ENCODE results near the gene LRRC17.
"Not testable (repeated sequence)": the region's sequence is repeated elsewhere in the genome, so short reads cannot be mapped to it uniquely, and the experiment has no call there.

Gene LRRC17

GRCh38 chr7:102943423-102944169 is 30.8 kb downstream of the LRRC17 start:
- H3K4me1 ChIP-seq (ENCODE audit: control insufficient read depth, insufficient read depth, low read length), result peaks cover 57% of the 10 kb centered on the region
- no peaks in the 10 kb centered on the region for H3K36me3 ChIP-seq (ENCODE audit: control insufficient read depth, insufficient read depth, low read length)
- peak overlapping the region; percentile 53 for H3K4me3 ChIP-seq (ENCODE audit: low read depth, low read length)
- H3K9me3 ChIP-seq (ENCODE audit: control insufficient read depth, insufficient read depth, low read length), result no peaks in the 10 kb centered on the region
- H3K27me3 ChIP-seq (ENCODE audit: control insufficient read depth, insufficient read depth, low read length), result no peaks in the 10 kb centered on the region
- peak overlapping the region; percentile 96 for H3K27ac ChIP-seq (ENCODE audit: low read depth, low read length)
- peak overlapping the region; percentile 25; the same call in 1 of the 2 replicates for H3K9ac ChIP-seq (ENCODE audit: low read depth, low read length)

- H3K4me3 ChIP-seq (ENCODE audit: low read depth, low read length), result peak overlapping the region; percentile 53; the same call in 1 of the 2 replicates
- no peak overlapping the region for H3K9ac ChIP-seq (ENCODE audit: low read depth, low read length)
- H3K36me3 ChIP-seq (ENCODE audit: control insufficient read depth, insufficient read depth, low read length), result no peaks in the 10 kb centered on the region
- no peaks in the 10 kb centered on the region for H3K9me3 ChIP-seq (ENCODE audit: control insufficient read depth, insufficient read depth, low read length)
- peak overlapping the region; percentile 96 for H3K27ac ChIP-seq (ENCODE audit: low read depth, low read length)
- peaks cover 52% of the 10 kb centered on the region for H3K4me1 ChIP-seq (ENCODE audit: control insufficient read depth, insufficient read depth, low read length)
- H3K27me3 ChIP-seq (ENCODE audit: control insufficient read depth, insufficient read depth, low read length), result no peaks in the 10 kb centered on the region
Measured at GRCh38 chr7:102944241-102944640, 31.4 kb downstream of the LRRC17 start.

GRCh38 chr7:102951839-102952238 is 39.0 kb downstream of the LRRC17 start:
- Histone ChIP-seq H3K27ac (ENCODE audit: low read depth, low read length) (no peak overlapping the region), H3K9me3 (ENCODE audit: control insufficient read depth, insufficient read depth, low read length) (no peaks in the 10 kb centered on the region), H3K27me3 (ENCODE audit: control insufficient read depth, insufficient read depth, low read length) (no peaks in the 10 kb centered on the region), H3K4me3 (ENCODE audit: low read depth, low read length) (no peak overlapping the region), H3K4me1 (ENCODE audit: control insufficient read depth, insufficient read depth, low read length) (no peaks in the 10 kb centered on the region), H3K36me3 (ENCODE audit: control insufficient read depth, insufficient read depth, low read length) (no peaks in the 10 kb centered on the region), H3K9ac (ENCODE audit: low read depth, low read length) (no peak overlapping the region)

GRCh38 chr7:102953406-102953805 is 40.6 kb downstream of the LRRC17 start:
- H3K27me3 ChIP-seq (ENCODE audit: control insufficient read depth, insufficient read depth, low read length), result no peaks in the 10 kb centered on the region
- no peak overlapping the region for H3K27ac ChIP-seq (ENCODE audit: low read depth, low read length)
- H3K9ac ChIP-seq (ENCODE audit: low read depth, low read length), result no peak overlapping the region
- H3K9me3 ChIP-seq (ENCODE audit: control insufficient read depth, insufficient read depth, low read length), result no peaks in the 10 kb centered on the region
- H3K4me1 ChIP-seq (ENCODE audit: control insufficient read depth, insufficient read depth, low read length), result no peaks in the 10 kb centered on the region
- no peaks in the 10 kb centered on the region for H3K36me3 ChIP-seq (ENCODE audit: control insufficient read depth, insufficient read depth, low read length)
- no peak overlapping the region for H3K4me3 ChIP-seq (ENCODE audit: low read depth, low read length)

- H3K9me3 ChIP-seq (ENCODE audit: control insufficient read depth, insufficient read depth, low read length); H3K4me3 ChIP-seq (ENCODE audit: low read depth, low read length); H3K4me1 ChIP-seq (ENCODE audit: control insufficient read depth, insufficient read depth, low read length); H3K27me3 ChIP-seq (ENCODE audit: control insufficient read depth, insufficient read depth, low read length); H3K36me3 ChIP-seq (ENCODE audit: control insufficient read depth, insufficient read depth, low read length); H3K9ac ChIP-seq (ENCODE audit: low read depth, low read length); H3K27ac ChIP-seq (ENCODE audit: low read depth, low read length): not testable (repeated sequence)
Measured at GRCh38 chr7:102954359-102954758, 41.6 kb downstream of the LRRC17 start.

- H3K9me3 ChIP-seq (ENCODE audit: control insufficient read depth, insufficient read depth, low read length); H3K27me3 ChIP-seq (ENCODE audit: control insufficient read depth, insufficient read depth, low read length); H3K4me1 ChIP-seq (ENCODE audit: control insufficient read depth, insufficient read depth, low read length); H3K27ac ChIP-seq (ENCODE audit: low read depth, low read length); H3K4me3 ChIP-seq (ENCODE audit: low read depth, low read length); H3K9ac ChIP-seq (ENCODE audit: low read depth, low read length); H3K36me3 ChIP-seq (ENCODE audit: control insufficient read depth, insufficient read depth, low read length): not testable (repeated sequence)
Measured at GRCh38 chr7:102958004-102958403, 45.2 kb downstream of the LRRC17 start.

GRCh38 chr7:102961993-102962392 is 49.2 kb downstream of the LRRC17 start:
- H3K9me3 ChIP-seq (ENCODE audit: control insufficient read depth, insufficient read depth, low read length); H3K4me3 ChIP-seq (ENCODE audit: low read depth, low read length); H3K27ac ChIP-seq (ENCODE audit: low read depth, low read length); H3K36me3 ChIP-seq (ENCODE audit: control insufficient read depth, insufficient read depth, low read length); H3K9ac ChIP-seq (ENCODE audit: low read depth, low read length); H3K27me3 ChIP-seq (ENCODE audit: control insufficient read depth, insufficient read depth, low read length); H3K4me1 ChIP-seq (ENCODE audit: control insufficient read depth, insufficient read depth, low read length): not testable (repeated sequence)

- Histone ChIP-seq H3K27me3 (ENCODE audit: control insufficient read depth, insufficient read depth, low read length) (no peaks in the 10 kb centered on the region), H3K36me3 (ENCODE audit: control insufficient read depth, insufficient read depth, low read length) (no peaks in the 10 kb centered on the region), H3K9me3 (ENCODE audit: control insufficient read depth, insufficient read depth, low read length) (no peaks in the 10 kb centered on the region), H3K4me3 (ENCODE audit: low read depth, low read length) (no peak overlapping the region), H3K4me1 (ENCODE audit: control insufficient read depth, insufficient read depth, low read length) (no peaks in the 10 kb centered on the region), H3K9ac (ENCODE audit: low read depth, low read length) (no peak overlapping the region), H3K27ac (ENCODE audit: low read depth, low read length) (no peak overlapping the region)
Measured at GRCh38 chr7:102966465-102966864, 53.7 kb downstream of the LRRC17 start.

GRCh38 chr7:102967798-102968197 is 55.0 kb downstream of the LRRC17 start:
- no peaks in the 10 kb centered on the region for H3K36me3 ChIP-seq (ENCODE audit: control insufficient read depth, insufficient read depth, low read length)
- no peaks in the 10 kb centered on the region for H3K27me3 ChIP-seq (ENCODE audit: control insufficient read depth, insufficient read depth, low read length)
- H3K4me1 ChIP-seq (ENCODE audit: control insufficient read depth, insufficient read depth, low read length), result no peaks in the 10 kb centered on the region
- no peak overlapping the region for H3K9ac ChIP-seq (ENCODE audit: low read depth, low read length)
- no peaks in the 10 kb centered on the region for H3K9me3 ChIP-seq (ENCODE audit: control insufficient read depth, insufficient read depth, low read length)
- no peak overlapping the region for H3K4me3 ChIP-seq (ENCODE audit: low read depth, low read length)
- H3K27ac ChIP-seq (ENCODE audit: low read depth, low read length), result no peak overlapping the region

- H3K36me3 ChIP-seq (ENCODE audit: control insufficient read depth, insufficient read depth, low read length), result no peaks in the 10 kb centered on the region
- no peak overlapping the region for H3K9ac ChIP-seq (ENCODE audit: low read depth, low read length)
- no peaks in the 10 kb centered on the region for H3K27me3 ChIP-seq (ENCODE audit: control insufficient read depth, insufficient read depth, low read length)
- H3K9me3 ChIP-seq (ENCODE audit: control insufficient read depth, insufficient read depth, low read length), result no peaks in the 10 kb centered on the region
- H3K4me1 ChIP-seq (ENCODE audit: control insufficient read depth, insufficient read depth, low read length), result no peaks in the 10 kb centered on the region
- no peak overlapping the region for H3K27ac ChIP-seq (ENCODE audit: low read depth, low read length)
- no peak overlapping the region for H3K4me3 ChIP-seq (ENCODE audit: low read depth, low read length)
Measured at GRCh38 chr7:102973096-102973802, 60.4 kb downstream of the LRRC17 start.

- Histone ChIP-seq H3K27me3 (ENCODE audit: control insufficient read depth, insufficient read depth, low read length) (no peaks in the 10 kb centered on the region), H3K4me1 (ENCODE audit: control insufficient read depth, insufficient read depth, low read length) (no peaks in the 10 kb centered on the region), H3K9me3 (ENCODE audit: control insufficient read depth, insufficient read depth, low read length) (no peaks in the 10 kb centered on the region), H3K27ac (ENCODE audit: low read depth, low read length) (no peak overlapping the region), H3K9ac (ENCODE audit: low read depth, low read length) (no peak overlapping the region), H3K4me3 (ENCODE audit: low read depth, low read length) (no peak overlapping the region), H3K36me3 (ENCODE audit: control insufficient read depth, insufficient read depth, low read length) (no peaks in the 10 kb centered on the region)
Measured at GRCh38 chr7:102974366-102975236, 61.8 kb downstream of the LRRC17 start.

Measured in HUES48 (cell line).